ENCODE data around the gene EPHB2.
"Not testable (repeated sequence)": the region's sequence is repeated elsewhere in the genome, so short reads cannot be mapped to it uniquely, and the experiment has no call there.

Gene EPHB2

GRCh38 chr1:22920734-22921451 lies 210.3 kb downstream of the EPHB2 start:
- no peak for DNase-seq

GRCh38 chr1:22921452-22922126 lies 210.9 kb downstream of the EPHB2 start:
- no peak for DNase-seq

GRCh38 chr1:22922640-22923039 lies 212.0 kb downstream of the EPHB2 start:
- no peak for DNase-seq

GRCh38 chr1:22925111-22925510 lies 214.5 kb downstream of the EPHB2 start:
- DNase-seq: no peak

- peak; percentile 9 for DNase-seq
These were observed 219.7 kb downstream of the EPHB2 start for GRCh38 chr1:22930240-22930912.

GRCh38 chr1:22932803-22933470 lies 222.3 kb downstream of the EPHB2 start:
- DNase-seq: no peak

GRCh38 chr1:22935433-22935832 lies 224.8 kb downstream of the EPHB2 start:
- no peak for DNase-seq

GRCh38 chr1:22936681-22937080 lies 226.0 kb downstream of the EPHB2 start:
- no peak for DNase-seq

- DNase-seq: no peak
These were observed 230.6 kb downstream of the EPHB2 start for GRCh38 chr1:22941257-22941656.

GRCh38 chr1:22944346-22945055 lies 233.9 kb downstream of the EPHB2 start:
- DNase-seq: no peak

GRCh38 chr1:22945171-22945570 lies 234.5 kb downstream of the EPHB2 start:
- DNase-seq: not testable (repeated sequence)

- DNase-seq: peak; percentile 34
These were observed 239.2 kb downstream of the EPHB2 start for GRCh38 chr1:22949822-22950331.

- no peak for DNase-seq
These were observed 241.2 kb downstream of the EPHB2 start for GRCh38 chr1:22951796-22952195.

GRCh38 chr1:22952694-22953056 lies 242.0 kb downstream of the EPHB2 start:
- DNase-seq: no peak

- DNase-seq: no peak
These were observed 242.6 kb downstream of the EPHB2 start for GRCh38 chr1:22953057-22953739.

- DNase-seq: no peak
These were observed 243.1 kb downstream of the EPHB2 start for GRCh38 chr1:22953740-22954141.

- no peak for DNase-seq
These were observed 244.5 kb downstream of the EPHB2 start for GRCh38 chr1:22955146-22955545.

- DNase-seq: no peak
These were observed 246.4 kb downstream of the EPHB2 start for GRCh38 chr1:22957066-22957465.

GRCh38 chr1:22958556-22958955 lies 247.9 kb downstream of the EPHB2 start:
- DNase-seq: no peak

GRCh38 chr1:22959545-22960360 lies 249.1 kb downstream of the EPHB2 start:
- DNase-seq: no peak

- DNase-seq: no peak
These were observed 251.9 kb downstream of the EPHB2 start for GRCh38 chr1:22962558-22962957.

Measured in NCI-H1694 treated with DMSO at 0.1 percent for 48 hours (cell line).